HPDE6-E6E7 (cell line): ENCODE results near the gene CTU2.

Source experiments
- DNase-seq: peaks from one replicate; pipeline ENCODE4 v3.0.0; 2011; ENCODE audit warnings: missing footprints; ENCODE audit errors: extremely low spot score

Gene CTU2

DNA sequence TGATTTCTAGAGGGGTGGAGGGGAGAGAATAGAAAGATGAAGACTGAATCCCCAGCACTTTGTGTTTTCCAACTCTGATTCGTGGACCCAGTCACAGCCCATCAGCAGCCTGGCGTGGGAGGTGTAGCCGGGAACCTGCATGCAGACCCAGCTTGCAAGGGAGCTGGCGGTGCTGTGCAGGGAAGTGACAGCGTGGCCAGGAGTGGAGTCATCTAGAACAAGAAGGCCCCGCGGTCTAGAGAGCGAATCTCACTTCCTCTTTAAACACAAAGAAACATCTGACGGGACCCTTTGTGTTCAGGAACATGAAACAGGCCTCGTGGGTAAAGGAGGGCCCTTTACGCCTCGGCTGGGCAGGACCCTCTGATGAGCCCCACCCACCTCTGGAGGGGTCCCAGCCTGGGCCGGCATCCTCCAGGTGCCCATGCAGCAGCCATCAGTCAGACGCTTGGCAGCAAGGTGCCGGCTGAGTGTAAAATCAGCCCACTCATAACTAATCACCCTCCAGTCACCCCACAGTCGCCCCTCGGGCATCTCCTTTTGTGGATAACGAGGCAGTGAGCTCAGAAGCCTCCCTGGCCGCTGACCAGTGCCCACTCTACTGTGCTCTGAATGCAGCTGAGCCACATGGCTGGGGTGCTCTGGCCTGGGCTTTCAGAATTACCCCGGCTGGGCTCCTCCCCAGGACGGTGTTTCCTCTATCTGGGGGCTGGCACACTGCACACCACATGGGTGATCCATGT, 24.4 kb upstream of the CTU2 start:
- DNase-seq: no peak

GRCh38 chr16:88684569-88685155, 21.6 kb upstream of the CTU2 start:
- DNase-seq: no peak

- DNase-seq: peak; percentile 83
Observed at GRCh38 chr16:88685156-88686061, 20.9 kb upstream of the CTU2 start.

GRCh38 chr16:88686062-88686438, 20.3 kb upstream of the CTU2 start:
- peak; percentile 73 for DNase-seq

DNA sequence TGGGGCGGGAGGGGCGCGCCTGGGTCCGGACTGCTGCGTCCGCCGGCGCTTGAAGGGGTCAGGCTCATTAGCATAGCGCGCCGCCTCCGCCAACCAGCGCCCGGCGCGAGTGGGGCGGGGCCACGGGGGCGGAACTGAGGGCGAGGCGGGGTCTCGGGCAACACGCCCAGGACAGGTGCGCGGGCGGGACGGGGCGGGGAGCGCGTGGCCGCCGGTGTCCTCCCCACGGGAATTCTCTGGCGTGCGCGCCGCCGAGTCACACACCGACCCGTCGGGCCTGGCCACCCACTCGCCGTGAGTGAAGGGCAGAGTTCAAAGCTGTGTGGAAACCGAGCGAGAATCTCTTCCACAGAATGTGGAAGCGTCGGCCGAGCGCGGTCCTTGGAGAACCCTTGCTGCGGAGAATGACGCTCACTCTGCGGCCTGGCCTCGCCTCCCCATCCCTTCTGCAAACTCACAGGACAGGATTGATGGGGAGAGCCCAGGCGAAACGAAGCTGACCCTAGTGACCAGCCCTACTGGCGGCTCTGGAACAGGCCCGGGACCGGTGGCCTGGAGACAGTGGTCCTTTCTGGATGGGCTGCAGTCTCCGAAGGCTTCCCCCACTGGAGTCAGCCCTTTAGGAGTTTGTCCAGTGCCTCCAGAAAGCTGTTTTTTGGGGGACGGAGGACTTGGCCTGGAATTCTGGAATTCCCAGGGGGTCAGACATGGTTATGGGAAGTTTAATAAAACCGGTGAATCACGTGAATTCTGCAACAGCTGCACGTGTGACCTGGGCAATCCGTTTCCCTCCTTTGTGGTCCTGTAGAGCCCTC, 19.7 kb upstream of the CTU2 start, which contains the start of gene SNAI3:
SNAI3 (minus strand) TSS at position 69 of the 815 bp plus-strand sequence. CDS start 101 bp downstream, outside the sequence.
- DNase-seq: peak; percentile 91

GRCh38 chr16:88687254-88687576, 19.1 kb upstream of the CTU2 start:
- DNase-seq: no peak

- no peak for DNase-seq
Observed at GRCh38 chr16:88687676-88688012, 18.7 kb upstream of the CTU2 start.

- DNase-seq: no peak
Observed at GRCh38 chr16:88688013-88688778, 18.1 kb upstream of the CTU2 start.

DNA sequence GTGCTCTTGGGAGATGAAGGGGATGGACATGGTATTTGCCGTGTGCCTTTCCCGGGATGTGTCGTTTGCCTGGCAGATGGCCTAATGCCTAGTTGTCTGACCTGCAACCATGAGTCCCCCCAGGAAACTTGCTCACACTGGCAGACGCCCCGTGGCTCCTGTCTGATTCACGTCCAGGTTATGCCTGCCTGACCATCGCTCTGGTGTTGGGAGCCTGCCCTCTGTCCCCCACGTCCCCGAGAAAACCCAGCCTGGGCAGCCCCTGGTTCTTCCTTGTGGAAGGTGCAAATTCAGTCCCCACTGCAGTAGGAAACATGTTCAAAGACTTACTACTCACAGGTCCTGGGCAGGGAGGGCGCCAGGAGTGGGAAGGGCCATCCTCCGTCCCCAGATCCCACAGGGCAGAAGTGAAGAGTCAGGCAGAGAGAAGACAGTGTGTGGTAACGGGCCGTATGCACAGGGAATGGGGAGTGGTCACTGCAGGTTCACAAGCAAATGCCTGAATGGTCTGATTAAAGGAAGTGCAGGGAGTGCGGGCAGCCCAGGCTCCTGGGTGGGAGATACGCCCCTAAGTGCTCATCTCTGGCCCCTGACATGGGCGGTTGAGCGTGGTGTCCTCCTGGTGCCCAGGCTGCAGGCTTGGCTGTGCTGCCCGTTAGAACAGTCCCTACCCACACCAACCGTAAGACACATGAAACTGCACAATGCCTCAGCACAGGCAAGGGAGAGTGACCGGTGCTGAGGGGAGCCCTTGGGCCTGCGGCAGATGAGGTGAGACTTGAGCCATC, 15.8 kb upstream of the CTU2 start:
- DNase-seq: no peak

GRCh38 chr16:88691129-88691813, 15.0 kb upstream of the CTU2 start:
- DNase-seq: no peak

DNA sequence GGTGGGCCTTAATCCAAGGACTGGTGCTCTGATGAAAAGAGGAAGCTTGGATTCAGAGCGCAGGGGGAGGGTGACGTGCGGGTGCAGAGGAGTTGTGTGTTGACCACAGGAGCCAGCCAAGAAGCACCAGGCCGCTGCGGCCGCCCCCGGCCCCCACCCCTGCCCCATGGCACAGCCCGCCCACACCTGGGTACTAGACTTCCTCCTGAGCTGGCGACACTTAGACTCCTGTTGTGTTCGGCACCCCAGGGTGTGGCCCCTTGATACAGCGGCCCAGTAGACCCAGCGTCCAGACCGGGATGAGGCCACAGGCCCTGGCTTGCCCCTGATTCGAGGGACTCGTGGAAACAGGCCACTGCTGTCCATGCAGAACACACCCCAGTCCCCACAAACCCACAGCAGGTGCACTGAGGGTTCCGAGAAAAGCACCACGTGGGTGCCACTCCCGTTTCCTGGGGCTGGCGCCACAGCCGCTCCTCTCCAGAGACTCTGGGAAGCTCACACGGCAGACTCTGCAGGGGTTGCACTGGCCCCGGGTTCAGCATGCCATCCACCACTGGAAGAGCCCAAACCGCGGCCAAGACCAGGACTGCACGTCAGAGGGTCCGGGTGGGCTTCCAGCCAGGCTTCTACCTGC, 14.3 kb upstream of the CTU2 start:
- no peak for DNase-seq

DNA sequence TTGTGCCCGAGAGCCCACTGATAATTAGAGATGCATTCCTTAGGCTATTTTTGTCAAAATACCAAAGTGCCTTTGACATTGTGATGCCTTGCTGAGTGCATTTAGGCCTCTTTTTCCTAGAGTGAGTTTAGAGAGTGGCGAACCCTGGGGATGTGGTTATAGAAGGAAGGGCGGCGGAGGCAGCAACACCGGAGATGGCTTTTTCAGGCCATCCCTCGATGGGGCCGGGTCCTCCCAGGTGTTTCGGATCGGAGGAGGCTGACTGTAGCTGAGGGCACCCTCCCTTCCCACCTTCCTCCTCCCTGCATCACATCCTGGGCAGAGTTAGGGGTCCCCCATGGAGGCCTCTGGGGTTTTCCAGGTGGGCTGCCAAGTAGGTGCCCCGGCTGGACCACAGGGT, 13.4 kb upstream of the CTU2 start:
- DNase-seq: no peak

DNA sequence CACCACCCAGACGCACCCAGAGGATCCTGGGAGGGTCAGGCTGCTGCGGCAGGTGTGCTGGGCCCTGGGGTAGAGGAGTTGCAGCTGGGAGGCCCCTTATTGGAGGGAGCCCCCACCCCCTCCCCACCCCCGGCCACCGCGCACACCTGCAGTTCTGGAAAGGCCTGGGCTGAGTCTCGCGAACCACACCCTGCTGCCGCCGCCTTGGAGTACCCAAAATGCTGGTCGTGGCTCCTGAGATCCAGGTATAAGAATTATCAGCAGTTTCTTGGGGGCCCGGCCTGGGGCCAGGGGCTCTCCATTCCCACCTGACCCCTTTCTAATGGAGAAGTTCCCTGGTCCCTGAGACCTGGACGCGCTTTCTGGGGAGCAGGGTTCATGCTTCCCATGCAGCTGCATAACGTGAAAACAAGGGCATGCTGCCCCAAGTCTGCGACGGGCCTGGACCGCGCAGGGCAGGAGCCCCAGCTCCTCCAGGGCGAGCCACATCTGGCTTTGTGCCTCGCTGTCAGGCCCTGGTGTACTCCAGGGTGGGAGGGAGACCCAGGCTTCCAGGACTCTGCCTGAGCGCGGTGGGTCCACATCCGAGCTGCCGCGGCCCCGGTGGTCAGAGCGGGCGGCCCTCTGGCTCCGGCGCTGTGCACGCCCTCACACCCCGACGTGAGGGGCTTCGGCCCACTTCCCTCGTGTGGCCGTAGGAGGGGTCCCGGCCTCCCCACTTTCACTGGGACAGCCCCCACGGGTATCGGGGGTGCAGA, 12.7 kb upstream of the CTU2 start:
- DNase-seq: no peak

- no peak for DNase-seq
Observed at GRCh38 chr16:88694221-88695087, 11.8 kb upstream of the CTU2 start.

DNA sequence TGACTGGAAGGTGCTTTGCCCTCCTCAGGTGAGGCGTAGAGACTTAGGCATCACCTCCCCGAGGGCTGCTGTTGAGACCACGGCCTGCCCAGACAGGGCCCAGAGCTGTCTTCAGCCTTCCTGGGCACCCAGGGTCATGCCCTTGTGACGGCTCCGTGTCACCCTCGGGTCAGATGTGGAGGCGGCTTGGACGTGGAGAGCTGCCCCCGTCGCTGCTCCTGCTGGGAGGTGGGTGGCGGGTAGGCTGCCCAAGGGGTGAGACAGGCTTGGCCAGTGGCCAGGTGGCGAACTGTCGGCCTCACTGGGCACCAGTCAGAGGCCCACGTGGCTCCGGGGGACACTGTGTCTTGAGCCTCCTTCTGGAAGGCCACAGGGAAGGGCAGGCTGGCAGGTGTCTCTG, 11.1 kb upstream of the CTU2 start:
- no peak for DNase-seq

- no peak for DNase-seq
Observed at GRCh38 chr16:88695753-88696152, 10.6 kb upstream of the CTU2 start.

- no peak for DNase-seq
Observed at GRCh38 chr16:88696441-88696840, 9.9 kb upstream of the CTU2 start.
